Fibroblast of peridontal ligament (primary cell): ENCODE data around the gene UBL4A.

Experiments used
- DNase-seq: peaks from one replicate; pipeline ENCODE4 v3.0.0-alpha.2; 2010; ENCODE audit errors: extremely low read depth

Gene UBL4A

DNA sequence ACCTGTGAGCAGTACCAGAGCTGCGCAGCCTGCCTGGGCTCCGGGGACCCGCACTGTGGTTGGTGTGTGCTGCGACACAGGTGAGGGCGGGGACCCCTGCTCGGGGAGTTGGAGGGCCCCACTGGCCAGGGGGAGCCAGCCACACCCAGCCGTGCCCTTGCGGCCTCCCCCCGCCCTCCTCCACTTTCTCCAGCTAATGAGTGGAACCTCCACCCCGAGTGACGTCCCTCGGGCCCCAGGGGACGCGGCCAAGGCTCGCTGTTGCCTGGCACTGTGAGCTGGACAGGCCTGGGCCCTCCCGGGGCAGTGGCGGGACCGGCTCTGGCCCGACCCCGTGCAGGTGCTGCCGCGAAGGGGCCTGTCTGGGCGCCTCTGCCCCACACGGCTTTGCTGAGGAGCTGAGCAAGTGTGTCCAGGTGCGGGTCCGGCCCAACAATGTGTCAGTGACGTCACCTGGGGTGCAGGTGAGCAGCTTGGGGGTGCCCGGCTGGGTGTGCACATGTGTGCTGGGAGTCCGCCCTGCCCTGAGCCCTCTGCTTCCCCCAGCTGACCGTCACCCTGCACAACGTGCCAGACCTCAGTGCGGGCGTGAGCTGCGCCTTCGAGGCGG lies 22.7 kb downstream of the UBL4A start:
- no peak for DNase-seq

GRCh38 chrX:154462396-154462795 lies 24.0 kb downstream of the UBL4A start:
- DNase-seq = no peak

DNA sequence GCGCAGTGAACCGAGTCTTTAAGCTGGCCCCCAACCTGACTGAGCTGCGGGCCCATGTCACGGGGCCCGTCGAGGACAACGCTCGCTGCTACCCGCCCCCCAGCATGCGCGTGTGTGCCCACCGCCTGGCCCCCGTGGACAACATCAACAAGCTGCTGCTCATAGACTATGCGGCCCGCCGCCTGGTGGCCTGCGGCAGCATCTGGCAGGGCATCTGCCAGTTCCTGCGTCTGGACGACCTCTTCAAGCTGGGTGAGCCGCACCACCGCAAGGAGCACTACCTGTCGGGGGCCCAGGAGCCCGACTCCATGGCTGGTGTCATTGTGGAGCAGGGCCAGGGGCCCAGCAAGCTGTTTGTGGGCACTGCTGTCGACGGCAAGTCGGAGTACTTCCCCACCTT lies 26.1 kb downstream of the UBL4A start:
- DNase-seq = no peak

DNA sequence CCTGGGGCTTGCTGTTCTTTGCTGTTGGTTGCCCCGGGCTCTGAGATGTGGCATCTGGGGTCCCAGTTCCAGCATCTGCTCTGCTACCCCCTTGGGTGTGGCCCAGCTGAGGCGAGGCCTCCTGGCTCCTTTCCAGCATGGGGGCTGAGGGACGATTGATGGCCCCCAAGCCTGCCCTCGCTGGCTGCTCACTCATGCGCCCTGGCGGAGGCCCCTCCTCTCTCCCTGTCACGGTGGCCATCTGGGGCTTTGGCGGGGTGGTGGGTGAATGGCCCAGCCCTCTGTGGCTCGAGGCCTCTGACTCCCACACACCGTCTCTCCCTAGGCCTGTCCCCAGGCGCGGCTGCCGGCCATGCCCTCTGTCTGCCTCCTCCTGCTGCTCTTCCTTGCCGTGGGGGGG lies 26.6 kb downstream of the UBL4A start:
- DNase-seq = no peak

DNA sequence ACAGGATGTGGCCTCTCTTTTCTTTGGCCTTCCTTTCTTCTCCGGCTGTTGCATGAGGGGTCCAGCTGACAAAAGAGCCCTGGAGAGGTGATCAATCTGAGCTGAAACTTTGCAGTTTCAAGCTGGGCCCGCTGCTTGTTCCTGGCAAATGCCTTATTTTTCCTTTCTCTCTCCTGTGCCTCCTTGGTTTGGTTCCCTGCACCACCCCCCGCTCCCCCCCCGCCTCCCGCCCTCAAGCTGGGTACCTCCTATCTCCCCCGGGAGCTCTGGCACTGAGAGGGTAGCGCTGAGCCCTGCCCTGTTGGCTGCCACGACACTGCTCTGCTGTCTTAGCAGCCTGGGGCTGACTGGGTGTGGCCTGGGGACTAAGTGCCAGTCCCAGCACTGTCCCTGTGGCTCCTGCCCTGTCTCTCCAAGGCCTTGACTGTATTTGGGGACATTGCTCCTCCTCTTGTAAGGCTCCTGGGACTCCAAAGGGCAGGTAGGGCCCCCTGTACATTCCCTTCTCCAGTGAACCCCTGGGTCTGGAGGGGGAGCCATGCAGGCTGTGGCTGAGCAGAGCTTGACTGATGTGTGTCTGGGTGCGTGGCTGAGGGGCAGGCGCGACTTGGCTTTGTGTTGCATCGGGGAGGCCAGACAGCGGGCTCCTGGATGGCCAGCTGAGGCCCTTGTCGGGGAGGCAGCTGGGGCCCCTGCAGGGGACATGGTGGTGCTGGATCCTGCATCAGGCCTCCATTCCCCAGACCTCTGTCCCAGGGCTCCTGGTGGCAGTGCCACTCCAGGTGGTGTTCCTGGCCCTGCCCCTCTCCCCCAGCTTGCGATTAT lies 27.2 kb downstream of the UBL4A start:
- no peak for DNase-seq

- no peak for DNase-seq
Measured at GRCh38 chrX:154458116-154458953, 28.1 kb downstream of the UBL4A start, which contains the start of gene PLXNA3. Gene PLXNA3, plus strand, starts transcription at chrX:154458281. Its CDS starts 1,903 bp downstream, at chrX:154460184.

DNA sequence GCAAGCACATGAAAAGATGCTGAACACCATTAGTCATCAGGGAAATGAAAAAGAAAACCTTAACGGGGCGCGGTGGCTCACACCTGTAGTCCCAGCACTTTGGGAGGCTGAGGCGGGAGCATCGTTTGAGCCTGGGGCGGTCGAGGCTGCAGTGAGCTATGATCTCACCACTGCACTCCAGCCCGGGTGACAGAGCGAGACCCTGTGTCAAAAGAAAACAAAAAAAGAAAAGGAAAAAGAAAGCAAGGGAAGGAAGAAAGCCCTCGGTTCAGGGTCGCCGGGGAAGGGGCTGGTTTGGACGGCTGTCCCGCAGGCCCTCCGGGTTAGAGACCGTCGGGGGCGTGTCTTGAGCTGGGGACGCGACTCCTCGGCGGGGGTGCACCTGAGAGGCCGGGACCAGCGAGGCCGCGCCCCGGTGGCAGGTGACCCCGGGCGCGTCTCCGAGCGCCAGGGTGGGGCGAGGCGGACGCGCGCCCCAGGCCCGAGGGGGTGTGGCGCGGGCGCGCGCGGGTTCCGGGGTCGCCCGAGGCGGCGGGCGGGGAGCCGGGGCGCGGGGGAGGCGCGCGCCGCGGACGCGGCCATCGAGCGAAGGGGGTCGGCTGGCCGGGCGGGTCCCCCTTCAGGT lies 28.8 kb downstream of the UBL4A start:
- DNase-seq = no peak

DNA sequence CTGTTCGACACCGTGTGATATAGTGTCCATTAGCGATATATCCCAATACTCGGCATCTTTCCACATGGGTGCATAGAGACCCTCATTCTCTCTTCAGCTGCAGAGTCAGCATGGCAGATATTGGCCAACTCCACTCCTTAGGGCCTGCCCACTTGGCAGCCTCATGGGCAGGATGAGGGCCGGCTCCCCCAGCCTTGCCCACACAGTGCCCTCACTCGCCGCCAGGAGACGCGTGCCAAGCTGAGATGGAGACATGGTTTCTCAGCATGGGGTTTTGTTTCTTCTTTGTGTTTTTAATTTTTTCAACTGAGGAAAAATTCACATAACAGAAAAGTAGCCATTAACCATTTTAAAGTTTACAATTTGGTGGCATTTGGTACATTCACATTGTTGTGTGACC lies 33.6 kb downstream of the UBL4A start:
- no peak for DNase-seq

DNA sequence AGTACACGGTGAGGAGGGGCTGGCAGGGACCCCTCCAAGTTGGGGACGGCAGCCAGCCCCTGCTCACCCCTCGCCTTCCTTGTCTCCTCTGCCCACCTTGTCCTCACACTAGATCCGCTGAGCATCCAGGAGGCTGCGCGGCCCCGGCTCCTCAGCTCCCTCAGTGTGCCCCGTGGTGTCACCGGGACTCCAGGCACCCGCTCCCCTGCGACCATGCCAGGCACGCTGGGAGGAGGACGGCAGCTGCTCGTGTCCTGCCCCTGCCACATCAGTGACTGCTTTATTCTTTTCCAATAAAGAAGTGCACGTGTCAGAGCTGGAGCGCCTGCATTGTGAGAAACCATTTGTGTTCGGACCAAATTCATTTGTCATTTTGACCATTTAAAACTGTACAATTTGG lies 36.1 kb downstream of the UBL4A start:
- no peak for DNase-seq

DNA sequence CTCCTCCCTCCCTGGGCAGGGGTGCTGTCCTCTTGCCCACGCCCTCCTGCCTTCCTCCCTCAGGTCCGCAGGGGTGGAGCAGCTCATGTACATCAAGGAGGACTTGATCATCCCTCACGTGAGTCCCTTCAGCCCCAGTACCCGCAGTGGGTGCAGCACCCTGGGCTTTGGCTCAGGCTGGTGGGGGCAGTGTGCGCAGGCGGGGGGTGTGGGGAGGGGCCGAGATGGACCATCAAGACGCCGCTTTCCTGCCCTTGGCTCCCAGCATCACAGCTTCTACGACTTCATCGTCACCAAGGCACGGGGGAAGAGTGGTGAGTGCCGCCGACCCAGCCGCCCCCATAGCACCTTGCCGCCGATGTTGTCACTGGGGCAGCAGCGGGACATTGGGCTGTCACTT lies 36.8 kb downstream of the UBL4A start:
- DNase-seq = no peak

DNA sequence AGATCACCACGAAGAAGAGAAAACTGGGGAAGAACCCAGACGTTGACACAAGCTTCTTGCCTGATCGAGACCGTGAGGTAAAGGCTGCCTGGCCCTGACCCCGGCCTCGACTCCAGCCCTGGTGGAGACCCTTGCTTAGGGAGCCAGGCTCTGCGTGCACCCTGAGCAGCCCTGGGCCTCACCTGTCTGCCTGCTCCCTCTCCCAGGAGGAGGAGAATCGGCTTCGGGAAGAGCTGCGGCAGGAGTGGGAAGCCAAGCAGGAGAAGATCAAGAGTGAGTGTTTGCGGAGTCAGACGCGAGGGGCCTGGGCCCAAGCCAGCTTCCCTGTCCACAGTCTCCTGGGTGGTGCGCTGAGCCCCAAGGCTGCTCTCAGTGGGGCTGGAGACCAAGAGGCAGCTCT lies 37.9 kb downstream of the UBL4A start:
- no peak for DNase-seq

- DNase-seq = no peak
Measured at GRCh38 chrX:154446430-154446829, 40.0 kb downstream of the UBL4A start.

- DNase-seq = no peak
Measured at GRCh38 chrX:154445776-154446175, 40.6 kb downstream of the UBL4A start.

DNA sequence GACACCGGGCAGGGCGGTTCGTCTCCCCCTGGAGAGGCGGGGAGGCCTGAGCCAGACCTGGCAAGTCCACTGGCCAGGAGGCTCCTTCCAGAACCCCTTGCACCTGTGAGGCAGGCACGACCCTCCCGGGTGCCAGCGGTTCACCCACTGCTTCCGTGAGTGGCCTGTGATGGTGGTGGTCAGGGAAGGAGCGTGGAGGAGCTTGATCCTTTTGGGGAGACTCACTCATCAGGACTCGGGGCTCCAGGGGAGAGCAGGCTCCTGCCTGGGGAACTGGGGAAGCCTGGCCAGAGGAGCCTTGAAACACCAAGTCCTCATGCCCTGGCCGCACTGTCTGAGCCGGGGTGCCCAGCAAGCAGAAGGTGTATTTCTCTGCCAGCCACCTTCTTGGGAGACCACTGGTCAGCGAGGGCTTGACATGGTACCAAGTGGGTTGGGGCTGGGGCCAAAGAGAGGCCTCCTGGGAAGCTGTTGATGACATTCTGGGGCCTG lies 41.6 kb downstream of the UBL4A start:
- DNase-seq = no peak

DNA sequence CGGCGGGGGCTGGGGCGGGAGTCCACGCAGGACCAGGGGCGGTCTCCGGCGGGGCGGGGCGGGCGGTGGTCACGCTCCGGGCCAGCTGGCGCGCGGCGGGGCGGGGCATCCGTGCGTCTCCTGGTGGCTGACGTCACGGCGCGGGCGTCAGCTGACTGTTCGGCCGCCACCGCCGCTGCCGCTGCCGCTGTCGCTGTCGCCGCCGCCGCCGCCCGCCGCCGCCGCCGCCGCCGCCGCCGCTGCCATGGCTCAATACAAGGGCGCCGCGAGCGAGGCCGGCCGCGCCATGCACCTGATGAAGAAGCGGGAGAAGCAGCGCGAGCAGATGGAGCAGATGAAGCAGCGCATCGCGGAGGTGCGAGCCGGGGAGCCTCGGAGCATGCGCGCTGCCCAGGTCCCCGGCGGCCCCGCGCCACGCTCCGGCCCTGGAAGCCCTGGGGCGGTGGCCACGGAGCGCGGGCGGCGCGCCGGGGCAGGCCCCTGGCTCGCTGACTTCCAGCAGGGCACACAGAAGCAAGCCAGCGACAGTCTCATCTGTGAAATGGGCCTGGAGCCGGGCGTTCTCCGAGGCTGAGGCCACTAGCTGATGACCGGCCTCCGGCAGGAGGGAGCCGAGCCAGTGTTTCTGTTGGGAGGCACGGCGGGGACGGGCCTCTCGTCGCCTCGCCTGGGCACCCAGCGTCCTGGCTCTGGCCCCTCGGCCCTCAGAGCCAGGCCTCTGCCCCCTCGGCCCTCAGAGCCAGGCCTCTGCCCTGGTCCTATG lies 42.2 kb downstream of the UBL4A start, which contains the start of gene FAM50A:
FAM50A (plus strand) TSS at position 150 of the 763 bp plus-strand sequence; CDS start at position 245, 95 bp downstream.
- DNase-seq = peak; percentile 35

GRCh38 chrX:154443479-154443910 lies 42.9 kb downstream of the UBL4A start:
- no peak for DNase-seq

GRCh38 chrX:154441984-154442707 lies 44.3 kb downstream of the UBL4A start:
- DNase-seq = no peak

DNA sequence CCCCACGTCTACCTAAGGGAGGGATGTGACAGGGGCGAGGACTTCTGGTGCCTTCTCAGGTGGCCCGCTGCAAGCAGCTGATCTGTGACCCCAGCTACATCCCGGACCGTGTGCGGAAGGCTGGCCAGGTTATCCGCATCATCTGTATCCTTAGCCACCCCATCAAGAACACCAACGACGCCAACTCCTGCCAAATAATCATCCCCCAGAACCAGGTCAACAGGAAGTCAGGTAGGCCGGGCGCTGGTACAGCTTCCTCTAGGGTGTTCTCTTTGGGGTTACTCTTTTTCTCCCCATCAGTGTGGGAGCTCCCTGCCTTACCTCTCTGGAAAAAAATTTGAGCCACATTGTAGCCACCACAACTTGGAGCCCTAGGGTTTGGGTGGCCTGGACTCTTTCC lies 44.9 kb downstream of the UBL4A start:
- no peak for DNase-seq

GRCh38 chrX:154440623-154441357 lies 45.6 kb downstream of the UBL4A start:
- DNase-seq = no peak

DNA sequence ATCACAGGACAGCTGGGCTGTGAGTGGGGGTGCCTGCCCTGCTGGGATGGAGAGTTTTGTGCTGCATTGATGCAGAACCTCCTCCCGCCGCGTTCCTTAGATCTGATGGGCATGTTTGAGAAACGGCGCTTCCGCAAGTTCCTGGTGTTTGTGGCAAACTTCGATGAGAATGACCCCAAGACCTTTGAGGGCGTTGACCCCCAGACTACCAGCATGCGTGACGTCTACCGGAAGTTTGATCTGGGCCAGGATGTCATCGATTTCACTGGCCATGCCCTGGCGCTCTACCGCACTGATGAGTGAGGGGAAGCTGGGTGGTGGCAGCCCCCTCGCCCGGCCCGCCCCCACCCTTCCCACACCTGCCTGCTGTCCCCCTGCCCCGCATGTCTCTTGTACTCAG lies 46.6 kb downstream of the UBL4A start:
- DNase-seq = no peak
